Panc1 (cell line): Measurements from ENCODE around the gene ADNP. TPM values are rescaled to one million over a fixed set of nuclear protein-coding genes. Genes with fewer than 3 reads are reported as not detected.

ENCODE experiments used
- ATAC-seq: fragments of 200-7000 bp; cut with Tn5 transposase; 2 replicates; pipeline ENCODE4 v1.9.1; 2020; ENCODE audit warnings: mild to moderate bottlenecking, moderate library complexity
- BruUV-seq: library from RNA; stranded (reverse); fragments of 400-500 nt; replicated peaks from 2 replicates; lab custom pipeline; 2021; lab: Mats Ljungman, UMichigan
- CTCF ChIA-PET: fragments of 300-600 bp; sonication (Branson Sonifier 250); formaldehyde crosslinking; loops from one replicate; lab custom pipeline; 2022; ENCODE audit warnings: antibody characterized with exemption; lab: Charles Lee
- POLR2A ChIA-PET: fragments of 300-600 bp; sonication (Branson Sonifier 250); formaldehyde crosslinking; loops from one replicate; lab custom pipeline; 2022; ENCODE audit warnings: antibody characterized with exemption; lab: Charles Lee
- DNase-seq: peaks from one replicate; pipeline ENCODE4 v3.0.0-alpha.2; 2010; ENCODE audit warnings: low read depth, low spot score
- H3K27ac ChIP-seq: 2 replicates; pipeline ENCODE4 v1.5.1; 2011; ENCODE audit warnings: mild to moderate bottlenecking, low read length, inconsistent platforms
- H3K27me3 ChIP-seq: fragments of 200-500 bp; sonication (Bioruptor generic); 2 replicates; pipeline ENCODE4 v1.6.0; 2014; ENCODE audit warnings: low read length, inconsistent platforms; ENCODE audit not compliant: control insufficient read depth, insufficient read depth
- H3K36me3 ChIP-seq: fragments of 200-500 bp; sonication (Bioruptor generic); 2 replicates; pipeline ENCODE4 v1.5.1; 2014; ENCODE audit warnings: inconsistent platforms, mild to moderate bottlenecking, low read length, moderate library complexity; ENCODE audit not compliant: control insufficient read depth, insufficient read depth
- H3K4me1 ChIP-seq: 2 replicates; pipeline ENCODE4 v1.5.1; 2011; ENCODE audit warnings: inconsistent platforms, mild to moderate bottlenecking, low read length, moderate library complexity; ENCODE audit not compliant: control insufficient read depth, insufficient read depth
- H3K4me3 ChIP-seq, 2 experiments: 2 replicates each; pipeline ENCODE4 v1.5.1; 2011 to 2012; ENCODE audit warnings: low read depth in 2 of 2, low read length in 2 of 2, mild to moderate bottlenecking in 2 of 2, inconsistent platforms in 1 of 2, moderate library complexity in 1 of 2
- H3K9me3 ChIP-seq: fragments of 200-500 bp; sonication (Bioruptor generic); 2 replicates; pipeline ENCODE4 v1.5.1; 2014; ENCODE audit warnings: low read depth, mild to moderate bottlenecking, inconsistent platforms, low read length, moderate library complexity; ENCODE audit not compliant: control insufficient read depth, insufficient read depth
- CTCF ChIP-seq: fragments of 450-650 bp; IDR thresholded peaks from 2 replicates; pipeline ENCODE4 v1.5.1; 2017; ENCODE audit warnings: mild to moderate bottlenecking
- POLR2AphosphoS5 ChIP-seq: IDR thresholded peaks from 2 replicates; pipeline ENCODE4 v1.6.1; 2012; ENCODE audit warnings: mild to moderate bottlenecking, low read depth, low read length, moderate library complexity
- REST ChIP-seq, 2 experiments: IDR thresholded peaks; 2 replicates each; pipeline ENCODE4 v1.6.1; 2011 to 2012; ENCODE audit warnings: low read depth in 2 of 2, control low read depth in 1 of 2, low read length in 1 of 2, mild to moderate bottlenecking in 1 of 2, moderate library complexity in 1 of 2; ENCODE audit not compliant: insufficient read depth in 1 of 2
- SIN3A ChIP-seq: IDR thresholded peaks from 2 replicates; pipeline ENCODE4 v1.6.1; 2012; ENCODE audit warnings: low read depth, mild to moderate bottlenecking, low read length, moderate library complexity, borderline replicate concordance; ENCODE audit not compliant: insufficient read depth
- TCF7L2 ChIP-seq: IDR thresholded peaks from 2 replicates; pipeline ENCODE4 v1.6.1; 2011; ENCODE audit warnings: mild to moderate bottlenecking, low read depth, low read length, inconsistent platforms
- in situ Hi-C: cut with HindIII; loops from 2 replicates; pipeline ENCODE4 v1.10.0; 2016; ENCODE audit warnings: low sequenced_read_pairs, low pct_unique_long_range_greater_than_20kb
- intact Hi-C: fragments of 100-400 bp; cut with micrococcal nuclease; formaldehyde crosslinking; loops from one replicate; pipeline ENCODE4 v1.10.0; 2022; ENCODE audit not compliant: unreplicated experiment
- total RNA-seq: library from RNA; stranded (reverse); gene quantifications from one replicate; pipeline ENCODE4 v1.2.1, GENCODE V29; 2021; ENCODE audit not compliant: unreplicated experiment

The ADNP gene
- total RNA-seq, 1 experiment from 2014 or later: 65.1 TPM

GRCh38 chr20:50957276-50957675, 26.0 kb upstream of the ADNP start:
- in situ Hi-C loops (no loop called here), intact Hi-C loops (no loop called here)
- CTCF ChIA-PET: interaction anchor here (0.7 kb wide), 1 partner anchor 30 kb away, joined by 16 read pairs; no protein-coding TSS in a partner anchor
- POLR2A ChIA-PET: interaction anchor here (0.6 kb wide), 1 partner anchor 384 kb away, joined by 3 read pairs; no protein-coding TSS in a partner anchor
- DNase-seq (no peak), ATAC-seq (no peak)
- Histone ChIP-seq H3K4me3 (peak overlapping the region; percentile 92 to 100), H3K36me3 (peaks cover 32% of the 10 kb centered on the region), H3K27me3 (no peaks in the 10 kb centered on the region), H3K4me1 (peaks cover 20% of the 10 kb centered on the region), H3K27ac (peak overlapping the region; percentile 98), H3K9me3 (no peaks in the 10 kb centered on the region)
- TF ChIP-seq POLR2AphosphoS5: no peak
- TF ChIP-seq CTCF: no peak
- no peak for TF ChIP-seq TCF7L2
- no peak for TF ChIP-seq SIN3A
- no peak for TF ChIP-seq REST (IDR thresholded peaks at IDR 0.05; ENCODE audit: insufficient read depth in 1 of 2, low read depth in 2 of 2, low read length in 1 of 2)
- BruUV-seq: no TSS peak

GRCh38 chr20:50953821-50954220, 22.6 kb upstream of the ADNP start:
- H3K27ac ChIP-seq: no peak overlapping the region
- no peaks in the 10 kb centered on the region for H3K9me3 ChIP-seq
- ATAC-seq (no peak), DNase-seq (no peak)
- no TSS peak for BruUV-seq
- H3K4me1 ChIP-seq: peaks cover 12% of the 10 kb centered on the region; the same call in 1 of the 2 replicates
- in situ Hi-C loops: no loop called here
- H3K4me3 ChIP-seq: no peak overlapping the region
- H3K27me3 ChIP-seq: no peaks in the 10 kb centered on the region
- CTCF ChIA-PET: no interaction called here
- POLR2A ChIA-PET: no interaction called here
- intact Hi-C loops: no loop called here
- peaks cover 45% of the 10 kb centered on the region for H3K36me3 ChIP-seq
- TF ChIP-seq CTCF: no peak
- no peak for TF ChIP-seq SIN3A
- TF ChIP-seq POLR2AphosphoS5: no peak
- no peak for TF ChIP-seq TCF7L2
- TF ChIP-seq REST (IDR thresholded peaks at IDR 0.05; ENCODE audit: insufficient read depth in 1 of 2, low read depth in 2 of 2, low read length in 1 of 2): no peak
